Lung (tissue), 12 donors: ENCODE results near the gene EDN1. TPM values are rescaled to one million over a fixed set of nuclear protein-coding genes. Genes with fewer than 3 reads are reported as not detected.

ENCODE experiments used
- ATAC-seq: fragments of 200-7000 bp; cut with Tn5 transposase; one replicate; pipeline ENCODE4 v1.9.1; 2020; ENCODE audit warnings: moderate number of reproducible peaks; ENCODE audit not compliant: insufficient read depth, low FRiP score
- DNase-seq, 3 donors: peaks; one replicate each; pipeline ENCODE4 v3.0.0-alpha.2; 2013 to 2017
- H3K27ac ChIP-seq, 2 donors: one replicate each; pipeline ENCODE4 v1.5.1; 2013; ENCODE audit warnings: mild to moderate bottlenecking in 2 of 2, moderate library complexity in 2 of 2, control low read depth in 1 of 2, inconsistent platforms in 1 of 2, low read depth in 1 of 2, low read length in 1 of 2
- H3K27me3 ChIP-seq, 3 donors: one replicate each; pipeline ENCODE4 v1.5.1; 2013; ENCODE audit warnings: low read length in 2 of 3; ENCODE audit not compliant: control insufficient read depth in 3 of 3, insufficient read depth in 3 of 3
- H3K36me3 ChIP-seq, 4 donors: one replicate each; pipeline ENCODE4 v1.5.1; 2013; ENCODE audit warnings: low read length in 4 of 4, mild to moderate bottlenecking in 1 of 4, moderate library complexity in 1 of 4; ENCODE audit not compliant: control insufficient read depth in 4 of 4, insufficient read depth in 4 of 4
- H3K4me1 ChIP-seq, 5 donors: one replicate each; pipeline ENCODE4 v1.5.1; 2013; ENCODE audit warnings: low read length in 5 of 5, mild to moderate bottlenecking in 2 of 5, moderate library complexity in 1 of 5; ENCODE audit not compliant: control insufficient read depth in 5 of 5, insufficient read depth in 5 of 5
- H3K4me3 ChIP-seq: one replicate; pipeline ENCODE4 v1.5.1; 2013; ENCODE audit warnings: mild to moderate bottlenecking, control low read depth, moderate library complexity
- H3K9ac ChIP-seq, 2 donors: one replicate each; pipeline ENCODE4 v1.5.1; 2013; ENCODE audit warnings: low read length in 2 of 2, control low read depth in 1 of 2; ENCODE audit not compliant: insufficient read depth in 1 of 2
- H3K9me3 ChIP-seq, 4 donors: one replicate each; pipeline ENCODE4 v1.5.1; 2013; ENCODE audit warnings: low read length in 3 of 4, mild to moderate bottlenecking in 1 of 4, moderate library complexity in 1 of 4; ENCODE audit not compliant: control insufficient read depth in 4 of 4, insufficient read depth in 3 of 4
- WGBS, 2 donors: extraction: QIAGEN DNeasy Blood & Tissue Kit; methylation state at CpG; one replicate each; pipeline ENCODE4 v1.1.7; 2013; 5-methylcytosine and 5-hydroxymethylcytosine counted together
- polyA plus RNA-seq, 2 donors: library from polyadenylated mRNA; stranded (reverse); fragments of 200-250 nt; gene quantifications; one replicate each; pipeline ENCODE4 v1.2.1, GENCODE V29; 2013
- total RNA-seq, 2 donors: library from RNA; depleted of rRNA in 1 of 2; stranded (reverse); fragments of >200 nt in 1 of 2; gene quantifications; one replicate each; pipeline ENCODE4 v1.2.1, GENCODE V29; 2014 to 2021
- TF ChIP-seq, protein P1 (sequence below): IDR thresholded peaks from 2 replicates; pipeline ENCODE4 v1.5.1; 2012; ENCODE audit warnings: mild to moderate bottlenecking; ENCODE audit errors: control extremely low read depth, extremely low read depth
- donor health status: control.
- donor health status: control.
- donor health status: Bipolar disorder and iron deficiency.
- donor health status: healthy.
- donor health status: DM: yes; HTN: yes; CAD: no.

Gene EDN1
- total and polyA plus RNA-seq, 4 donors, result 18.4 to 112 (median 40.3) TPM

DNA sequence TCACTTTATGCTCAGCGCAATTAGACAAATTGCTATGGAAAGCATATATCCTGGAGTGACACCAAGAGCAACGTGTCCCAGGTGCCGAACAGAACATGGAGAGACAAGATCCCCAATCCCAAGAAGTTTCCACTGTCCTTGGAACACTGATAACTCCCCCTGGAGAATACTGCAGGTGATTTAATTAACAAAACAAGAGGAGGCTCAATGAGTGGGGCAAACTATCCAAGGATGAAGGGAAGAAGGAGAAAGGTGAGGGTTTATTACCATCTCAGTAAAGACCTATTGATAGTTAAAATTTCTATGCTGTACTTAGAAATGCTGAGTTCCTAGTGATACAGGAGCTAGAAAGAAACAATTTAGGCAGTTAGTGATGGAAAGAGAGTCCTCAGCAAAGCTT, 35.7 kb downstream of the EDN1 start:
- Histone ChIP-seq H3K4me1 (no peaks in the 10 kb centered on the region), H3K9ac (no peak overlapping the region), H3K27me3 (no peaks in the 10 kb centered on the region), H3K9me3 (peaks cover 0 to 1% (median 0%) of the 10 kb centered on the region in 4 donors), H3K27ac (no peak overlapping the region), H3K36me3 (no peaks in the 10 kb centered on the region), H3K4me3 (no peak overlapping the region)
- ATAC-seq (no peak), DNase-seq (no peak)
- TF ChIP-seq, protein P1, sequence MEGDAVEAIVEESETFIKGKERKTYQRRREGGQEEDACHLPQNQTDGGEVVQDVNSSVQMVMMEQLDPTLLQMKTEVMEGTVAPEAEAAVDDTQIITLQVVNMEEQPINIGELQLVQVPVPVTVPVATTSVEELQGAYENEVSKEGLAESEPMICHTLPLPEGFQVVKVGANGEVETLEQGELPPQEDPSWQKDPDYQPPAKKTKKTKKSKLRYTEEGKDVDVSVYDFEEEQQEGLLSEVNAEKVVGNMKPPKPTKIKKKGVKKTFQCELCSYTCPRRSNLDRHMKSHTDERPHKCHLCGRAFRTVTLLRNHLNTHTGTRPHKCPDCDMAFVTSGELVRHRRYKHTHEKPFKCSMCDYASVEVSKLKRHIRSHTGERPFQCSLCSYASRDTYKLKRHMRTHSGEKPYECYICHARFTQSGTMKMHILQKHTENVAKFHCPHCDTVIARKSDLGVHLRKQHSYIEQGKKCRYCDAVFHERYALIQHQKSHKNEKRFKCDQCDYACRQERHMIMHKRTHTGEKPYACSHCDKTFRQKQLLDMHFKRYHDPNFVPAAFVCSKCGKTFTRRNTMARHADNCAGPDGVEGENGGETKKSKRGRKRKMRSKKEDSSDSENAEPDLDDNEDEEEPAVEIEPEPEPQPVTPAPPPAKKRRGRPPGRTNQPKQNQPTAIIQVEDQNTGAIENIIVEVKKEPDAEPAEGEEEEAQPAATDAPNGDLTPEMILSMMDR, result no peak
- WGBS, 2 donors, result 78 to 92% methylated on average over 3 of the region's 3 CpGs

- DNase-seq (no peak), ATAC-seq (no peak)
- no peak overlapping the region for H3K9ac ChIP-seq
- H3K9me3 ChIP-seq, result peaks cover 0 to 1% (median 0%) of the 10 kb centered on the region in 4 donors
- H3K36me3 ChIP-seq, result no peaks in the 10 kb centered on the region
- H3K27me3 ChIP-seq, result no peaks in the 10 kb centered on the region
- H3K4me3 ChIP-seq, result no peak overlapping the region
- TF ChIP-seq, protein P1, result no peak
- H3K4me1 ChIP-seq, result peaks cover 0 to 9% (median 0%) of the 10 kb centered on the region in 5 donors
- no peak overlapping the region for H3K27ac ChIP-seq
- WGBS, 2 donors, result 73 to 100% methylated on average over 2 of the region's 2 CpGs
Measured at GRCh38 chr6:12327391-12327790, 37.2 kb downstream of the EDN1 start.

GRCh38 chr6:12327988-12328387, 37.8 kb downstream of the EDN1 start:
- Histone ChIP-seq H3K27ac (no peak overlapping the region), H3K27me3 (no peaks in the 10 kb centered on the region), H3K4me3 (no peak overlapping the region), H3K9me3 (peaks cover 0 to 1% (median 0%) of the 10 kb centered on the region in 4 donors), H3K4me1 (peaks cover 0 to 10% (median 0%) of the 10 kb centered on the region in 5 donors), H3K36me3 (no peaks in the 10 kb centered on the region), H3K9ac (no peak overlapping the region)
- TF ChIP-seq, protein P1, result no peak
- DNase-seq, result no peak
- WGBS, 2 donors, result 61 to 66% methylated on average over 4 of the region's 4 CpGs
- no peak for ATAC-seq

GRCh38 chr6:12328701-12329100, 38.5 kb downstream of the EDN1 start:
- WGBS, 2 donors, result 53 to 71% methylated on average over 3 of the region's 3 CpGs
- H3K27me3 ChIP-seq, result no peaks in the 10 kb centered on the region
- DNase-seq (peak in 1 of 3 donors; percentile 29), ATAC-seq (no peak)
- H3K36me3 ChIP-seq, result no peaks in the 10 kb centered on the region
- H3K9me3 ChIP-seq, result peaks cover 0 to 1% (median 0%) of the 10 kb centered on the region in 4 donors
- H3K4me3 ChIP-seq, result no peak overlapping the region
- no peak overlapping the region for H3K27ac ChIP-seq
- TF ChIP-seq, protein P1, result no peak
- H3K4me1 ChIP-seq, result peaks cover 0 to 10% (median 0%) of the 10 kb centered on the region in 5 donors
- H3K9ac ChIP-seq, result no peak overlapping the region
